Activated CD8-positive, alpha-beta memory T cell treated with anti-CD3 and anti-CD28 coated beads, Interleukin-2, amount 50 U/mL, for 4 hours (primary cell): ENCODE data around the gene TMEM59L.

Source experiments
- DNase-seq: peaks from one replicate; pipeline ENCODE4 v3.0.0-alpha.2; 2020

The TMEM59L gene

DNA sequence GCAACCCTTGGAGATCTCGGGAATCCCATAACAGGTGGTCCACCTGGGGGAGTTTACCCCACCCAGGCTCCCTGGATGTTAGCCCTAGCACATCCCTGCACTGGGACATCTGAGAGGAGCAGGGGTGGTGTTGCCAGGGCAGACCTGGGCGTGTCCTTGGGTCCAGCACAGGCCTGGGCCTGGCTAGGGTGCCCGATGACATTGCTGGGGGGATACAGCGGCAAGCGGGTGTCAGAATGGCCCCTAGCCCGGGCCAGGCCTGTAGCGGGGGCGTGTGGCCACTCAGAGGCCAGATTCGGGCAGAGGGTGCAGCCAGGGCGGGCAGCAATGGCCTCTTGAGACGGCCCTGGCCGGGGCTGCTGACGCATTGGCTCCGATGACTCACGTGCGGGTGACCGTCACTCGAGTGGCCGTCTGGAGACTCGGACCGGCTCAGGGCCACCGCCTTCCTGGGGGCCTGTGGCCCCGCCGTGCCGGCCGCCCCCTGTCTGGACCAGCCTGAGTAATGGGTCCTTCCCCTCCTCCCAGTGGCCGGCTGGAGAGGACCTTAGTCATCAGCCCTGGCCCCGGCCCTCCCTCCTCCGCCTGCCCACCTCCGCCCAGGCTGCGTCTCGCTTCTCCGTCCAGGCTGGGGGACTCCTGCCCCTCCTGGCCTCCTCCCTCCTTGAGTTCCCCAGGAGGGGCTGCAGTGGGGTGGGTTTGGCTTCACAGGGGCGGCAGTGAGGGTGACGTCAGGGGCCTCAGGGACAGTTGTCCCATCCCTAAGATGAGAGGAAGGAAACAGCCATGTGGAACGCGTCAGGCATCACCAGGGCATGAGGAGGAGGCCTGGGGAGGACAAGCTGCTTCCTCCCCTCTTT is 47.6 kb downstream of the TMEM59L start:
- DNase-seq: no peak

- no peak for DNase-seq
These were observed 48.4 kb downstream of the TMEM59L start for GRCh38 chr19:18660939-18661670.

DNA sequence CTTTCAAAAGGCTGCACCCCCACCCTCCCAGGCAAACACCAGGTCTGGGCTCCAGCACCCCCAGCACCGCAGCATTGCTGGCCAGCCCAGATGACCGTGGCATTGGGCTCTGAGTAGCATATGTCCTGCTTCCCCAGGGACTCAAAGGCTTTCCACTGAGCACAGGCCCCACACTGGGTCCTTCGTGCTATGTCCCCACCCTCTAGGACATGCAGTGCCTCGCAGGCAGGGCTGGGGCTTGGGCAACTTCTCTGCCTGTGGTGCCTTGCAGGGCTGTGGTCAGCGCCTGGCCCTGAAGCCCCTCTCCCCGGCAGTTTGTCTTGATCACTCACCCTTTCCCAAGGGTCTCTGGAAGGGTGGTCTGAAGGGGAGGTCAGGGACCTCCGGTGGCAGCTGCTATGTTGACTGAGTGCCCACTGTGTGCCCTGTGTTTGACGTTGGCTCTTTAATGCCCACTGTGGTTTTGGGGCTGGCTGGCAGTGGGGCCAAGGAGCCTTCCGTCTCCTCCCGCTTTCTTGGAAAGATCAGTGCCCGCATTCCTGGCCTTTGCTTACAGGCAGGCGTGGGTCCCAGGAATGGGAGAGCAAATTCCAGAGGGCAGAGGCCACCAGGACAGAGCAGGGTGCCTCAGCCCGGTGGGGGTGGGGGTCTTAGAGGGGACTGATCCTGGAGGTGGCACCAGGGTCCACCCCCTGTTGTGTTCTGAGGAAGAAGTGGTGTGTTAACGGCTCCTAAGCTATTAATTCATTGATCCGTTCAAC is 50.5 kb downstream of the TMEM59L start:
- DNase-seq: no peak

GRCh38 chr19:18663940-18664530 is 51.4 kb downstream of the TMEM59L start:
- no peak for DNase-seq

GRCh38 chr19:18665771-18666202 is 53.1 kb downstream of the TMEM59L start:
- DNase-seq: no peak

DNA sequence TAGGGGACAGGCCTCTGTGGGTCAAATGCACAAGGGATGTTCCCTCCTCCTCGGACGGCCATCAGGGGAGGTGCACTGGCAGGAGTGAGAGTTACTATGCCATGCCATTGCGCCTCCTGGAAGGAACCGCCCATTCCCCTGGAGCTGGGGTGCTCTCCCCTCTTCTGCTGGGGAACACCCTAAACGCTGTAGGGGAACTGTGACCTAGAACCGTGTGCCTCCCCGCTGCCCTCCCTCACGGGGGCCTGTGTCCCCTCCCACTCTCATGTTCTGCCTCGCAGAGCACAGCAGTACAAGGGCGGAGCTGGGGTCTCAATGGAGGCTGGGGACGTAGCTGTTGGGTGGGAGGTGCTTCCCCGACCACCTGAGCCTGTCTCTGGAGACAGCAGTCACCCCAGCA is 53.6 kb downstream of the TMEM59L start:
- DNase-seq: no peak

- no peak for DNase-seq
These were observed 54.1 kb downstream of the TMEM59L start for GRCh38 chr19:18666784-18667183.

GRCh38 chr19:18667531-18668251 is 55.0 kb downstream of the TMEM59L start:
- no peak for DNase-seq

GRCh38 chr19:18668252-18668631 is 55.6 kb downstream of the TMEM59L start:
- DNase-seq: no peak

- DNase-seq: no peak
These were observed 56.3 kb downstream of the TMEM59L start for GRCh38 chr19:18668744-18669523.

DNA sequence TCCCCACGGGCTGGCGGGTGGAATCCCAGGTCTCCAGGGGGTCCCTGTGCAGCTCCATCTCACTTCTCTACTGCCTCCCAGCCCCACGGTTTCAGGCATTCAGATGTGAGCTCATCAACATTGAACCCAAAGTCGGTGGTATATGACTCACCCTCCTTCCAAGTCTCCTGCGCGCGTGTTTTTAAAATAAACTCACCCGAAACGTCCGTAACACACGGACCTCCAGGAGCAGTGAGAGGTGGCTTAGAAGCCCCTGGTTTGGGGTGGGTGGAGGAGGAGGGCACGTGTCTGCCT is 56.8 kb downstream of the TMEM59L start:
- no peak for DNase-seq

- no peak for DNase-seq
These were observed 57.2 kb downstream of the TMEM59L start for GRCh38 chr19:18669883-18670282.

- DNase-seq: no peak
These were observed 57.6 kb downstream of the TMEM59L start for GRCh38 chr19:18670312-18670711.
